ENCODE measurements around the gene FDCSP.
"Not testable (repeated sequence)": the region's sequence is repeated elsewhere in the genome, so short reads cannot be mapped to it uniquely, and the experiment has no call there.

Gene FDCSP

GRCh38 chr4:70225824-70226223, at the start of gene FDCSP:
Gene FDCSP (plus strand): TSS chr4:70226124. CDS start chr4:70231195, 5,071 bp downstream.
- DNase-seq = no peak

GRCh38 chr4:70177090-70177489, 48.8 kb upstream of the FDCSP start:
- DNase-seq = no peak

GRCh38 chr4:70178075-70178660, 47.8 kb upstream of the FDCSP start:
- DNase-seq = no peak

GRCh38 chr4:70179811-70180210, 46.1 kb upstream of the FDCSP start:
- DNase-seq = no peak

GRCh38 chr4:70181864-70182263, 44.1 kb upstream of the FDCSP start:
- no peak for DNase-seq

- DNase-seq = no peak
These were observed 43.3 kb upstream of the FDCSP start for GRCh38 chr4:70182517-70183167.

- no peak for DNase-seq
These were observed 42.6 kb upstream of the FDCSP start for GRCh38 chr4:70183168-70183939.

- no peak for DNase-seq
These were observed 42.0 kb upstream of the FDCSP start for GRCh38 chr4:70183940-70184246.

- DNase-seq = no peak
These were observed 38.7 kb upstream of the FDCSP start for GRCh38 chr4:70187216-70187615.

- DNase-seq = no peak
These were observed 35.3 kb upstream of the FDCSP start for GRCh38 chr4:70190579-70190978.

GRCh38 chr4:70191647-70192046, 34.3 kb upstream of the FDCSP start:
- DNase-seq = no peak

- no peak for DNase-seq
These were observed 33.0 kb upstream of the FDCSP start for GRCh38 chr4:70192895-70193294.

GRCh38 chr4:70195425-70195824, 30.5 kb upstream of the FDCSP start, which contains the start of gene ODAM:
Gene ODAM (plus strand): TSS chr4:70195725. CDS start chr4:70196544, 819 bp downstream.
- DNase-seq = no peak

- DNase-seq = no peak
These were observed 29.1 kb upstream of the FDCSP start for GRCh38 chr4:70196857-70197256.

GRCh38 chr4:70197842-70198241, 28.1 kb upstream of the FDCSP start:
- DNase-seq = no peak

- DNase-seq = no peak
These were observed 22.3 kb upstream of the FDCSP start for GRCh38 chr4:70203601-70204000.

GRCh38 chr4:70212752-70213151, 13.2 kb upstream of the FDCSP start:
- not testable (repeated sequence) for DNase-seq

GRCh38 chr4:70216109-70216508, 9.8 kb upstream of the FDCSP start:
- not testable (repeated sequence) for DNase-seq

GRCh38 chr4:70216550-70216949, 9.4 kb upstream of the FDCSP start:
- not testable (repeated sequence) for DNase-seq

- not testable (repeated sequence) for DNase-seq
These were observed 4.5 kb upstream of the FDCSP start for GRCh38 chr4:70221389-70221788.

GRCh38 chr4:70221818-70222217, 4.1 kb upstream of the FDCSP start:
- DNase-seq = not testable (repeated sequence)

GRCh38 chr4:70236125-70236524, 10.2 kb downstream of the FDCSP start:
- no peak for DNase-seq

GRCh38 chr4:70239131-70239883, 13.4 kb downstream of the FDCSP start:
- DNase-seq = no peak

All from activated T-cell treated with anti-CD3 and anti-CD28 coated beads, Interleukin-2, amount 50 U/mL, for 48 hours (primary cell).